ENCODE data around the gene STK32C. TPM values are rescaled to one million over a fixed set of nuclear protein-coding genes. Genes with fewer than 3 reads are reported as not detected.

The STK32C gene
- polyA plus RNA-seq, 4 donors: 11.2 to 17.3 (median 14.6) TPM

- DNase-seq (ENCODE audit: low read depth in 4 of 4, low spot score in 2 of 4): no peak
These were observed 105.4 kb downstream of the STK32C start for GRCh38 chr10:132202070-132202970.

DNA sequence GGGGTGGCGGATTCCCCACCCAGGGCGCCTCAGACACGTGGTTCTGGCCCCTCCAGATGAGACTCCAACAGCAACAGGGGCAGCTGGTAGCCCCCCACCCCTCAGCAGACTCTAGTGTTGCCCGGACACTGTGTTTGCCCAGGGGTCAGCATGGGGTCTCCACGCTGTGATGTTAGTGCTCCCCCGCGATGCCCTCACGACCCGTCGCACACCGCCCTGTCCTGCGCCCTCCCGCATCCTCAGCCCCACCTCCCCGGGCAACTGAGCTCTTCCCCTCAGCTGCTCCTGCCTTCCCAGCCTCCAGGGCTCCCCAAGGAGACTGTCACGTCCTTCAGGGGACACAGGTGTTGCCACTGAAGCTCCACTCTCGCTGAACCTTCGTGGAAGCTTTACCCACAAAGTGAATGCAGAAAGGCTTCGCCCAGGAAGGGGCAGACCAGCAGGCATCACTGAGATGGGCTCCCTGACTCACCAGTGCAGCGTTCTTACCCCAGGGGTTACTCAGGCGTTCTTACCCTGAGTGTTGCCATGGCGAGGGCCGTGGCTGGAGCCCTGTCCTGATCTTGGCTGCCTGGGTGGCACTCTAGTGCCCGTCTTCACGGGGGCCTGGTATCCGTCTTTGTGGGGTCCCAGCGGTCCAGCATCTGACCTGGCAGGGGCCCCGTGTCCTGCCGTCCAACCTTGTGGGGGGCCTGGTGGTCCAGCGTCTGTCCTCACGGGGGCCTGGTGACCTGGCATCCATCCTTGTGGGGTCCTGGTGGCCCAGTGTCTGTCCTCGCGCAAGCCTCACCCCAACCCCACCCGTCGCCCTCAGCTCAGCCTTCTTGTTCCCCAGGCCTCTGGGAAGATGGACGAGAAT lies 106.4 kb downstream of the STK32C start:
- DNase-seq (ENCODE audit: low read depth in 4 of 4, low spot score in 2 of 4): no peak

- DNase-seq (ENCODE audit: low read depth in 4 of 4, low spot score in 2 of 4): no peak
These were observed 107.2 kb downstream of the STK32C start for GRCh38 chr10:132200344-132201110.

- no peak for DNase-seq (ENCODE audit: low read depth in 4 of 4, low spot score in 2 of 4)
These were observed 107.9 kb downstream of the STK32C start for GRCh38 chr10:132199854-132200311.

- no peak for DNase-seq (ENCODE audit: low read depth in 4 of 4, low spot score in 2 of 4)
These were observed 108.4 kb downstream of the STK32C start for GRCh38 chr10:132199268-132199853.

DNA sequence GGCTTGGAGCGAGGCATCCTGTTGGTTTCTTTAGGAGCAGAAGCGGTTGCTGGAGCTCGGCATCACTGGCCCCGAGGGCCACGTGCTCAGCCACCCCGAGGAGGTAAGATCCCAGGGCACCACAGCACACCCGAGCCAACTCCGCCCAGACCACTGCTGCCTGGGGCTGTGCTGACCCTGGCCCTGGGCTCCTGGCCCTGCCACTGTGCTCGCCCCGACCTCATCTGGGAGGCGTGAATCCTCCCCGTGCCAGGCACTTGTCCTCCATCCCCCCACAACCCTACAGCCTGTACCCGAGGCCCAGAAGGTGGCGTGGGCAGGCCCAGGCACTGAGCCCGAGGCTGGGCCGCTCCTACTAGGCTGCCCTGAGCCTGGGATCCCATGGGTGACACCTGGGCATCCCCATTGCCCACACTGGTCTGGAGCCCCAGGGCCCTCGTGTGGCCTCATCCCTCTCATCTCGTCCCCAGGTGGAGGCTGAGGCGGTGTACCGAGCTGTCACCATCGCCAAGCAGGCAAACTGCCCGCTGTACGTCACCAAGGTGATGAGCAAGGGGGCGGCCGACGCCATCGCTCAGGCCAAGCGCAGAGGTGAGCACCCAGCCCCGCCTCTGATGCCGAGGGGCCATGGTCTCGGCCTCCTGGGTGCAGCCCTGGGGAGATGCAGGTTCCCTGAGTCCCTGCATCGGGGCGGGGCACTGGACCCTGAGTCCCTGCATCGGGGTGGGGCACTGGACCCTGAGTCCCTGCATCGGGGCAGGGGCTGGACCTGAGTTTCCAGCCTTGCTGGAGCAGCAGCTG lies 109.2 kb downstream of the STK32C start:
- no peak for DNase-seq (ENCODE audit: low read depth in 4 of 4, low spot score in 2 of 4)

GRCh38 chr10:132198068-132198370 lies 109.7 kb downstream of the STK32C start:
- no peak for DNase-seq (ENCODE audit: low read depth in 4 of 4, low spot score in 2 of 4)

DNA sequence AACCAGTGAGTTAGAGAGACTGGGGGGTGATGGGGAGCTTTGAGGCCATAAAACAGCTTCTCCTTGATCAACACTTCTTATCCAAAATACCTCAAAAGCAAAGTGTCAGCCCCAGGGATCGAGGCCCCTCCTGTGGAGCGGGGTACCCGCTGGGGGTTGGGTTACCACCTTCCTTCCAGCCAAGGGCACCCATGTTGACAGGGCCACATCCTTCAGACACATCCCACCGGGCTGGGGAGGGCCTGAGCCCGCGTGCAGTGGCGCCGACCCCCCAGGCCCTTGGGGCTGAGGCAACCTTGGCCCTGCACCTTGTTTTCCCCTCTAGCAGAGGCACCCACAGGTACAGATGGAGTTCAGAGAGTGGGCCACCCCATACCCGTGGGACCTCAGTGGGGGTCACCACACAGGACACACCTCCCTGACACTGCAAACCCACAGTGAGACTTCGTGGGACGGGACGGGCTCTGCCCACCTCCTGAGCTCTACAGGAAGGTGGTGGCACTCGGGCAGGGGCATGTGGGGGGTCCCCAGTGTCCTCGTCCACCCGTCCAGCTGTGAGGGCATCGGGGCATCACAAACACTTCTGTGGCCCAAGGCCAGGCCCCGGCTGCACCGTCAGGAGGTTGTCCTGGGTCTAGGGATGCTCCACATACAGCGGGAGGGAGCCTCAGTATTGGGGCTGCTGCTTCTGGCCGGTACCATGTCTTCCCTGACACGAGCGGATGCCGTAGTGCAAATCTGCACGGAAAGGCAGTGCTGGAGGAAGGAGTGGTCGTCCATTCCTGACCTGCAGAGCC lies 110.3 kb downstream of the STK32C start:
- DNase-seq (ENCODE audit: low read depth in 4 of 4, low spot score in 2 of 4): no peak

DNA sequence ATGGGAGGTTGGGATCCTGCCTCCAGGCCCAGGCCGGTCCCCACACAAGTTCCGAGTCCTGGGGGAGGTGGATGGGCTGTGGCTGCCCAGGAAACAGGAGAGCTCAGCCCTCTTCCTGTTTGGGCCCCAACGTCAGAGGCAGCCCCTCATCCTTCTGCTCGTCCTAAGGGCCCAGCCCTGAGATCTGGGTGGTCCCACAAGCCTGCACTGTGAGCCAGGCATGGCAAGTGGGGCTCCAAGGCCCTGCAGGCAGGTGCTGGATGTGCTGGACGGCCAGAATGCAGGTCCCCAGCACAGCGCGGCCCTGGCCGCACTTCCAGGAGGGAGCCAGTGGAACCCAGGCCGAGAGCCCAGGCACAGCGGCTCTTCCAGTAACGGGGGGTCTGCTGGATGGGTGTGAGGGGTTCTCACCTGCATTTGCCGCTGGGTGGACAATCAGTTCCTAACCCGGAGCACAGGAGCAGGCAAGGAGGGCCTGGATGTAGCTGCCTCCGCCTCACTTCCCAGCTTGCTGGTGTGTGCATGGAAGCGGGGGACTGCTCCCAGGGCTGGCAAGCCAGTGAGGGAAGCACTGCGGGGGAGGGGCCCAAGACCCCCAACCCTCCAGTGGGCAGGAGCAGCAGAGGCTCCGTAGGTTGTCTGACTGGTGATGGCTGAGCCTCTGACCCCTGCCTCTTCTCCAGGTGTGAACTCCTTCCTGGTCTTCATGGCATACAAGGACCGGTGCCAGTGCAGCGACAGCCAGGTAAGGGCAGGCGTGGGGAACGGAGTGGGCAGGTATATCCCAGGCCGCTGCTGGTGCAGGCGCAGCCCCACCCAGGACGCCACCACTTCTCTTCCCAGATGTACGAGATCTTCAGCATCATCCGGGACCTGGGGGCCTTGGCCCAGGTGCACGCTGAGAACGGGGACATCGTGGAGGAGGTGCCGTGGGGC lies 111.3 kb downstream of the STK32C start:
- no peak for DNase-seq (ENCODE audit: low read depth in 4 of 4, low spot score in 2 of 4)

DNA sequence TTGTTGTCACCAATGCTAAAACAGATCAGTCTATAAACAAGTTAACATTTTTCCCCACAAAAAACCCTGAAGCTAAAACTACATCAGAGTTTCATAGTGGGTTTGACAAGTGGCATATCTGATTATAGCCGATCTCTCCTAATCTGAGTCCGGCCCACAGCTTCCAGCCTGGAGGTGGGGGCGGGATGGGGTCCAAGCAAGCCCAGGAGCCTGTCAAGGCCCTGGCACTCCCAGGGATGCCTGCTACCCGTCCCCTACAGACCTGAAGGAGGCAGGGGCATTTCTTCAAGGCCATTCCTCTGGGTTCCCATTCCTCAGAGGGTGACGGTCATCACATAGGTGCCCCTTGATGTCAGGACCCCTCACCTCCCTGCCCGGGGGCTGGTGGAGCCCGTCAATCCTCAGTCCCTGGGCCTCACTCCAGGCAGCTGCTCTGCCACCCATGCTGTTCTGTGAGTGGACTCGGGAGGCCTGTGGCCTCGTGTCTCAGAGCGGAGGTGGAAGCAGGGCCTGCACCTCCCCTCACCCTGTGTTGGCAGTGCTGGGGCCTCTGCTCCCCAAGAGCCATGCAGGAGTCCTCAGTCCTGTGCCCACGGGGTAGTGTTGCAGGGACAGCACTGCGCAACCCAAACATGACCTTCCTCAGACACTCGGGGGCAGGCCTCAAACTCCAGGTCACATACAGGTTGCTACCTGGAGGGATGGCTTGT lies 112.2 kb downstream of the STK32C start:
- no peak for DNase-seq (ENCODE audit: low read depth in 4 of 4, low spot score in 2 of 4)

- no peak for DNase-seq (ENCODE audit: low read depth in 4 of 4, low spot score in 2 of 4)
These were observed 113.0 kb downstream of the STK32C start for GRCh38 chr10:132194726-132195125.

DNA sequence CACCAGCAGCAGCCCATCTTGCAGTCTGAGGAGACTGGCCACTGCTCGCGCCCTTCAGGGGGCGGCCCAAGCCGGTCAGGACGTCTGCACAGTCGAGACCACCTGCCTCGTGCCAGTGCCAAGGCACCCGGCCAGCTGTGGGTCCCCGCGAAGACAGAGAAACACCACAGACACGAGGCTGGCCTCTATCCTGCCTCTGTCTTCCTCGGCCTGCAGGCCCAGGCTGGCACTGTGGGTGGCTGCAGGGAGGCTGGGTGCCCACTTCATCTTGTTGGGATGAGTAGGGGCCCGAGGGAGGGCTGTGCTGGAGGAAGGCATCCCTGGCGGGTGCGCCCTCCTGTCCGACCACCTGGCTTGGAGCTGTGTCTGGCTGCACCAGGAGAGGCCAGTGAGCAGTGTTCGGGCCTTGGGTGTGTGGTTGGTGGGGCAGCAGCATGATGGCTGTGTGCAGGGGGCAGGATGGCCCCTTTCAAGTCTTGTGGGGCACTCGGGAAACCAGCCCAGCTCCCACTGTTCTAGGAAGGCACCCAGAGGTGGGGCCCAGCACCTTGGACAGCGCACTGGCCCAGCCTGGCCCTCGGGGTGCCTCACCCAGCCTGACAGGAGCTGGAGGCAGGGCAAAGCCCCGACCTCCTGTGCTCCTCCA lies 113.7 kb downstream of the STK32C start:
- no peak for DNase-seq (ENCODE audit: low read depth in 4 of 4, low spot score in 2 of 4)

DNA sequence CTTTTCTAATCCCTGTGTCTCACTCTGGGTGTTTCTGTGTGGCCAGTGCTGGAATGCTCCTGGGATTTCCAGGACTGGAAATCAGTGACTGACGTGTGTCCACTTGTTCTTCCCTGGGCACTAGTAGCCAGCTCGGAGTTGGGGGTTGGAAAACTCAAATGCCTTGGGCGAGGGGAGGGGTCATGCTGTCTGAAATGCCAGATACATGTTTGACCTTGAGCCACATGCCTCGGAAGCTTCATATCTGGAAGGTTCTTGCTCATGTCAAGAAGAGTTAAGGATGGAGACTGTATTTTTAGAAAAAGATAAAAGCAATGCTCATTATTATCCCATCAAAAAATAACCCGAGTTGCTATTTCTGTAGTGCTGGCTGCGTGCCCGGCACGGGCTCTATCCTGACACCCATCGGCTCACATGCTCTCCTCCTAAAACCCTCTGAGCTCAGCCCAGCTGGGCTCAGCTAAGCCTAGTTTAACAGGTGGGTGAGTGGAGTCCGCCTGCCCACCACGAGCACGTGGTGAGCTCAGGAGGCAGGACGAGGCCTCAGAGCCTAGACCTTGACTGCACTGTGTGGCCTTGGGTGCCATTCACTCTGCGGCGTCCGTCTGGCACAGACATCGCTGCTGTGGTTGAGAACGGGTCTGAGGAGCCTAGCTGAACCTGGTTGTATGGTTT lies 114.6 kb downstream of the STK32C start:
- no peak for DNase-seq (ENCODE audit: low read depth in 4 of 4, low spot score in 2 of 4)

GRCh38 chr10:132192076-132192975 lies 115.4 kb downstream of the STK32C start:
- no peak for DNase-seq (ENCODE audit: low read depth in 4 of 4, low spot score in 2 of 4)

DNA sequence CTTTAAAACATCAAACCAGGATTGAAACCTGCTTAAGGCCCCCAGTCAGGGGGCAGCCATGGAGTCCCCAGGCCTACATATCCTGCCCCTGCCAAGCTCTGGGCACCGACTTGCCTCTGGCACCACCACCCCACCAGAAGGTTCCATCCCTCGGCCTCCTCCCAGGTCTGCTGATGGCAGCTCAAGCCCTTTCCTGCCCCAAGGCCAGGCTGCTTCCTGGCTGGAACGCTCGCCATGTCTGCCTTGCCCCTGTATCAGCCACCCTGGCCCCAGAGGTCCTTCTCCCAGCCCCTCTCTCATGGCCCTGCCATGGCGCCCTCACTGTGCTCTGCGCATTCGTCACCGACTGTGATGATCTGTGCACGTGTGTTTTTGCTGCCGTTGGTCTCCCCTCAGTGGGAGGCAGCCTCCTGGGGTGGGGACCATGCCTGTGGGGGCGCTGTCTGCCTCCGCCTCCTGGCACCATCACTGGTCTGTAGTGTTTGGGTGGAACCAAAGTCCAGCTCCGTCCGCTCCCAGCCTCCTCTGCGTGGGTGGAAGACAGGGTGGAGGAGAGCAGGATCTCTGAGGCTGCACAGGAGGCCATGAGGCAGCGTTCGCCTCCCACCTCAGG lies 117.8 kb downstream of the STK32C start:
- no peak for DNase-seq (ENCODE audit: low read depth in 4 of 4, low spot score in 2 of 4)
